Astrocyte of the cerebellum (primary cell): ENCODE data around the gene HBP1.
"Not testable (repeated sequence)": the region's sequence is repeated elsewhere in the genome, so short reads cannot be mapped to it uniquely, and the experiment has no call there.

Source experiments
- DNase-seq: peaks from one replicate; pipeline ENCODE4 v3.0.0-alpha.2; 2011; ENCODE audit warnings: low read depth
- H3K4me3 ChIP-seq: 2 replicates; pipeline ENCODE4 v1.5.1; 2011; ENCODE audit warnings: mild to moderate bottlenecking, low read depth, low read length, moderate library complexity
- CTCF ChIP-seq: IDR thresholded peaks from 2 replicates; pipeline ENCODE4 v1.5.1; 2012; ENCODE audit warnings: low read length, low read depth, moderate library complexity, mild to moderate bottlenecking; ENCODE audit errors: missing control alignments
- in situ Hi-C: cut with HindIII; loops from 2 replicates; pipeline ENCODE4 v1.10.0; 2017; ENCODE audit warnings: low sequenced_read_pairs

HBP1 gene

GRCh38 chr7:107128748-107129147 is 40.1 kb upstream of the HBP1 start:
- H3K4me3 ChIP-seq: no peak overlapping the region
- no peak for DNase-seq
- TF ChIP-seq CTCF: no peak
- in situ Hi-C loops: no loop called here

GRCh38 chr7:107130487-107131220 is 38.1 kb upstream of the HBP1 start:
- H3K4me3 ChIP-seq: no peak overlapping the region
- DNase-seq: peak; percentile 35
- in situ Hi-C loops: no loop called here
- peak; percentile 33 for TF ChIP-seq CTCF

- DNase-seq: no peak
- no peak for TF ChIP-seq CTCF
- H3K4me3 ChIP-seq: no peak overlapping the region
- in situ Hi-C loops: no loop called here
These were observed 35.4 kb upstream of the HBP1 start for GRCh38 chr7:107133396-107133795.

GRCh38 chr7:107138696-107139420 is 29.9 kb upstream of the HBP1 start:
- no peak overlapping the region for H3K4me3 ChIP-seq
- no peak for DNase-seq
- in situ Hi-C loops: no loop called here
- TF ChIP-seq CTCF: no peak

GRCh38 chr7:107143875-107144274 is 24.9 kb upstream of the HBP1 start:
- H3K4me3 ChIP-seq, in situ Hi-C loops, DNase-seq: not testable (repeated sequence)

- TF ChIP-seq CTCF: no peak
- no peak for DNase-seq
- H3K4me3 ChIP-seq: no peak overlapping the region
- in situ Hi-C loops: no loop called here
These were observed 23.6 kb upstream of the HBP1 start for GRCh38 chr7:107145067-107145838.
